HG02798 (cell line): ENCODE measurements around the gene SLC6A19.

Experiments
- ATAC-seq: cut with Tn5 transposase; IDR thresholded peaks from one replicate; pipeline ENCODE4 v1.9.1; 2021; ENCODE audit warnings: mild to moderate bottlenecking; ENCODE audit not compliant: unreplicated experiment, poor library complexity

The SLC6A19 gene

GRCh38 chr5:1164696-1165630 lies 36.4 kb upstream of the SLC6A19 start:
- ATAC-seq: no peak

- ATAC-seq: no peak
These were observed 35.5 kb upstream of the SLC6A19 start for GRCh38 chr5:1165864-1166263.

- no peak for ATAC-seq
These were observed 35.0 kb upstream of the SLC6A19 start for GRCh38 chr5:1166370-1166769.

GRCh38 chr5:1167361-1167727 lies 34.1 kb upstream of the SLC6A19 start:
- ATAC-seq: peak; percentile 9

GRCh38 chr5:1167728-1168709 lies 33.4 kb upstream of the SLC6A19 start:
- ATAC-seq: peak; percentile 60

GRCh38 chr5:1168796-1169195 lies 32.6 kb upstream of the SLC6A19 start:
- no peak for ATAC-seq

GRCh38 chr5:1169211-1170115 lies 31.9 kb upstream of the SLC6A19 start:
- ATAC-seq: no peak

GRCh38 chr5:1171340-1171941 lies 30.0 kb upstream of the SLC6A19 start:
- ATAC-seq: no peak

- no peak for ATAC-seq
These were observed 29.3 kb upstream of the SLC6A19 start for GRCh38 chr5:1172007-1172581.

- ATAC-seq: no peak
These were observed 28.6 kb upstream of the SLC6A19 start for GRCh38 chr5:1172670-1173404.

GRCh38 chr5:1173485-1174070 lies 27.8 kb upstream of the SLC6A19 start:
- no peak for ATAC-seq

GRCh38 chr5:1174122-1174936 lies 27.1 kb upstream of the SLC6A19 start:
- ATAC-seq: no peak

GRCh38 chr5:1175015-1175414 lies 26.4 kb upstream of the SLC6A19 start:
- no peak for ATAC-seq

GRCh38 chr5:1175801-1176472 lies 25.5 kb upstream of the SLC6A19 start:
- no peak for ATAC-seq

GRCh38 chr5:1176473-1177391 lies 24.7 kb upstream of the SLC6A19 start:
- no peak for ATAC-seq
